ENCODE data around the gene LDLRAD4.

LDLRAD4 gene

GRCh38 chr18:13233787-13234783 is 15.5 kb downstream of the LDLRAD4 start:
- Histone ChIP-seq H2BK12ac (ENCODE audit: low read length) (peak overlapping the region; percentile 67), H3K14ac (ENCODE audit: low read length) (no peak overlapping the region), H2AFZ (ENCODE audit: low read length) (no peak overlapping the region), H2BK120ac (ENCODE audit: low read depth, low read length) (peak overlapping the region; percentile 18), H3K18ac (ENCODE audit: low read length) (peak overlapping the region; percentile 77), H3K23ac (ENCODE audit: low read depth, low read length, poor library complexity) (peak overlapping the region; percentile 82), H3K4me3 (ENCODE audit: low read length in 2 of 2) (no peak overlapping the region), H3K9ac (ENCODE audit: low read depth, low read length, poor library complexity) (peak overlapping the region; percentile 9), H3K9me3 (replicated peaks in 1 of 2; ENCODE audit: control insufficient read depth in 2 of 2, insufficient read depth in 1 of 2, low read depth in 1 of 2, low read length in 2 of 2) (no peaks in the 10 kb centered on the region), H3K4ac (ENCODE audit: low read length) (no peak overlapping the region), H4K8ac (ENCODE audit: low read depth, low read length) (no peak overlapping the region), H3K27me3 (ENCODE audit: control insufficient read depth in 3 of 3, insufficient read depth in 3 of 3, low read depth in 1 of 3, low read length in 3 of 3) (no peaks in the 10 kb centered on the region), H3K4me2 (ENCODE audit: insufficient read depth, low read length, poor library complexity, severe bottlenecking) (no peak overlapping the region), H2AK5ac (ENCODE audit: low read depth, low read length) (peak overlapping the region; percentile 71), H3K79me1 (ENCODE audit: low read depth, low read length) (no peaks in the 10 kb centered on the region), H2BK15ac (ENCODE audit: low read length) (no peak overlapping the region), H3K4me1 (ENCODE audit: control insufficient read depth in 2 of 2, insufficient read depth in 1 of 2, low read depth in 1 of 2, low read length in 2 of 2) (peaks cover 0 to 18% of the 10 kb centered on the region in 2 donors), H2BK5ac (ENCODE audit: low read length) (peak overlapping the region; percentile 45), H3K36me3 (replicated peaks in 1 of 2; ENCODE audit: control insufficient read depth in 2 of 2, insufficient read depth in 2 of 2, low read length in 2 of 2) (no peaks in the 10 kb centered on the region), H4K91ac (ENCODE audit: low read depth, low read length, poor library complexity) (no peak overlapping the region), H3K27ac (replicated peaks; ENCODE audit: low read length) (no peak overlapping the region)
- no CpG with 5 or more reads among the region's 23 CpGs for WGBS, 2 donors (ENCODE audit: extremely low coverage in 2 of 2, insufficient read length in 2 of 2, insufficient replicate concordance in 1 of 2)
- DNase-seq (ENCODE audit: low spot score), result no peak

- no peak overlapping the region for H3K9ac ChIP-seq (ENCODE audit: low read depth, low read length, poor library complexity)
- no peak overlapping the region for H2BK120ac ChIP-seq (ENCODE audit: low read depth, low read length)
- no peak overlapping the region for H2AK5ac ChIP-seq (ENCODE audit: low read depth, low read length)
- DNase-seq (ENCODE audit: low spot score), result no peak
- no peaks in the 10 kb centered on the region for H3K79me1 ChIP-seq (ENCODE audit: low read depth, low read length)
- no peak overlapping the region for H2AFZ ChIP-seq (ENCODE audit: low read length)
- no peak overlapping the region for H2BK12ac ChIP-seq (ENCODE audit: low read length)
- H3K14ac ChIP-seq (ENCODE audit: low read length), result no peak overlapping the region
- H3K36me3 ChIP-seq (replicated peaks in 1 of 2; ENCODE audit: control insufficient read depth in 2 of 2, insufficient read depth in 2 of 2, low read length in 2 of 2), result no peaks in the 10 kb centered on the region
- no peak overlapping the region for H2BK15ac ChIP-seq (ENCODE audit: low read length)
- WGBS, 2 donors (ENCODE audit: extremely low coverage in 2 of 2, insufficient read length in 2 of 2, insufficient replicate concordance in 1 of 2), result no CpG with 5 or more reads among the region's 6 CpGs
- no peak overlapping the region for H3K23ac ChIP-seq (ENCODE audit: low read depth, low read length, poor library complexity)
- no peak overlapping the region for H3K4ac ChIP-seq (ENCODE audit: low read length)
- H3K27me3 ChIP-seq (ENCODE audit: control insufficient read depth in 3 of 3, insufficient read depth in 3 of 3, low read depth in 1 of 3, low read length in 3 of 3), result no peaks in the 10 kb centered on the region
- H2BK5ac ChIP-seq (ENCODE audit: low read length), result no peak overlapping the region
- H3K4me2 ChIP-seq (ENCODE audit: insufficient read depth, low read length, poor library complexity, severe bottlenecking), result no peak overlapping the region
- H3K9me3 ChIP-seq (replicated peaks in 1 of 2; ENCODE audit: control insufficient read depth in 2 of 2, insufficient read depth in 1 of 2, low read depth in 1 of 2, low read length in 2 of 2), result peaks cover 0 to 2% of the 10 kb centered on the region in 2 donors
- no peak overlapping the region for H4K91ac ChIP-seq (ENCODE audit: low read depth, low read length, poor library complexity)
- H4K8ac ChIP-seq (ENCODE audit: low read depth, low read length), result no peak overlapping the region
- no peak overlapping the region for H3K18ac ChIP-seq (ENCODE audit: low read length)
- no peak overlapping the region for H3K4me3 ChIP-seq (ENCODE audit: low read length in 2 of 2)
- H3K27ac ChIP-seq (replicated peaks; ENCODE audit: low read length), result no peak overlapping the region
- peaks cover 0 to 26% of the 10 kb centered on the region in 2 donors for H3K4me1 ChIP-seq (ENCODE audit: control insufficient read depth in 2 of 2, insufficient read depth in 1 of 2, low read depth in 1 of 2, low read length in 2 of 2)
Observed at GRCh38 chr18:13235421-13235831, 16.9 kb downstream of the LDLRAD4 start.

- H3K9me3 ChIP-seq (replicated peaks in 1 of 2; ENCODE audit: control insufficient read depth in 2 of 2, insufficient read depth in 1 of 2, low read depth in 1 of 2, low read length in 2 of 2), result peaks cover 0 to 3% of the 10 kb centered on the region in 2 donors
- H2BK12ac ChIP-seq (ENCODE audit: low read length), result no peak overlapping the region
- H3K4me1 ChIP-seq (ENCODE audit: control insufficient read depth in 2 of 2, insufficient read depth in 1 of 2, low read depth in 1 of 2, low read length in 2 of 2), result peaks cover 0 to 27% of the 10 kb centered on the region in 2 donors
- H4K91ac ChIP-seq (ENCODE audit: low read depth, low read length, poor library complexity), result no peak overlapping the region
- H3K9ac ChIP-seq (ENCODE audit: low read depth, low read length, poor library complexity), result no peak overlapping the region
- H3K23ac ChIP-seq (ENCODE audit: low read depth, low read length, poor library complexity), result no peak overlapping the region
- no peak overlapping the region for H2BK120ac ChIP-seq (ENCODE audit: low read depth, low read length)
- H3K4ac ChIP-seq (ENCODE audit: low read length), result no peak overlapping the region
- no peak overlapping the region for H3K4me3 ChIP-seq (ENCODE audit: low read length in 2 of 2)
- no peak overlapping the region for H2BK5ac ChIP-seq (ENCODE audit: low read length)
- no peaks in the 10 kb centered on the region for H3K27me3 ChIP-seq (ENCODE audit: control insufficient read depth in 3 of 3, insufficient read depth in 3 of 3, low read depth in 1 of 3, low read length in 3 of 3)
- WGBS, 2 donors (ENCODE audit: extremely low coverage in 2 of 2, insufficient read length in 2 of 2, insufficient replicate concordance in 1 of 2), result no CpG with 5 or more reads among the region's 8 CpGs
- no peak overlapping the region for H3K14ac ChIP-seq (ENCODE audit: low read length)
- H3K18ac ChIP-seq (ENCODE audit: low read length), result no peak overlapping the region
- H2BK15ac ChIP-seq (ENCODE audit: low read length), result no peak overlapping the region
- H4K8ac ChIP-seq (ENCODE audit: low read depth, low read length), result no peak overlapping the region
- H3K79me1 ChIP-seq (ENCODE audit: low read depth, low read length), result no peaks in the 10 kb centered on the region
- H2AFZ ChIP-seq (ENCODE audit: low read length), result no peak overlapping the region
- H3K4me2 ChIP-seq (ENCODE audit: insufficient read depth, low read length, poor library complexity, severe bottlenecking), result no peak overlapping the region
- H3K36me3 ChIP-seq (replicated peaks in 1 of 2; ENCODE audit: control insufficient read depth in 2 of 2, insufficient read depth in 2 of 2, low read length in 2 of 2), result no peaks in the 10 kb centered on the region
- H3K27ac ChIP-seq (replicated peaks; ENCODE audit: low read length), result no peak overlapping the region
- no peak overlapping the region for H2AK5ac ChIP-seq (ENCODE audit: low read depth, low read length)
- DNase-seq (ENCODE audit: low spot score), result no peak
Observed at GRCh38 chr18:13235981-13236380, 17.4 kb downstream of the LDLRAD4 start.

DNA sequence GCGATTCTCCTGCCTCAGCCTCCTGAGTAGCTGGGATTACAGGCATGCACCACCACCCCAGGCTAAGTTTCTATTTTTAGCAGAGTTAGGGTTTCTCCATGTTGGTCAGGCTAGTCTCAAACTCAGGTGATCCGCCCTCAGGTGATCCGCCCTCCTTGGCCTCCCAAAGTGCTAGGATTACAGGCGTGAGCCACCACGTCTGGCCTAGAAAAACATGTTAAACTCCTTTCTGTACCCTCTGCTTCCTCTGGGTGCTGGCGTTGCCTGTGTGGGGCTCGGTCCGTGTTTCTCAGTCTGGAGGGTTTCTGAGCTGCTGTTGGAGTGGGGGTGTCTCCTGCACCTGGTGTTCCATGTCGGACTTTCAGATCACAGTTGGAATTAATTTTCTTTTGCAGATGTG is 17.9 kb downstream of the LDLRAD4 start:
- no peak overlapping the region for H2BK15ac ChIP-seq (ENCODE audit: low read length)
- H2BK120ac ChIP-seq (ENCODE audit: low read depth, low read length), result peak overlapping the region; percentile 10
- no peak overlapping the region for H2BK5ac ChIP-seq (ENCODE audit: low read length)
- H3K79me1 ChIP-seq (ENCODE audit: low read depth, low read length), result no peaks in the 10 kb centered on the region
- H3K14ac ChIP-seq (ENCODE audit: low read length), result no peak overlapping the region
- DNase-seq (ENCODE audit: low spot score), result no peak
- H3K4ac ChIP-seq (ENCODE audit: low read length), result no peak overlapping the region
- no peaks in the 10 kb centered on the region for H3K27me3 ChIP-seq (ENCODE audit: control insufficient read depth in 3 of 3, insufficient read depth in 3 of 3, low read depth in 1 of 3, low read length in 3 of 3)
- no peak overlapping the region for H3K4me3 ChIP-seq (ENCODE audit: low read length in 2 of 2)
- peaks cover 0 to 28% of the 10 kb centered on the region in 2 donors for H3K4me1 ChIP-seq (ENCODE audit: control insufficient read depth in 2 of 2, insufficient read depth in 1 of 2, low read depth in 1 of 2, low read length in 2 of 2)
- no peak overlapping the region for H3K18ac ChIP-seq (ENCODE audit: low read length)
- H2BK12ac ChIP-seq (ENCODE audit: low read length), result no peak overlapping the region
- H3K9me3 ChIP-seq (replicated peaks in 1 of 2; ENCODE audit: control insufficient read depth in 2 of 2, insufficient read depth in 1 of 2, low read depth in 1 of 2, low read length in 2 of 2), result peaks cover 0 to 4% of the 10 kb centered on the region in 2 donors
- no peak overlapping the region for H2AK5ac ChIP-seq (ENCODE audit: low read depth, low read length)
- WGBS, 2 donors (ENCODE audit: extremely low coverage in 2 of 2, insufficient read length in 2 of 2, insufficient replicate concordance in 1 of 2), result no CpG with 5 or more reads among the region's 9 CpGs
- no peak overlapping the region for H4K8ac ChIP-seq (ENCODE audit: low read depth, low read length)
- no peaks in the 10 kb centered on the region for H3K36me3 ChIP-seq (replicated peaks in 1 of 2; ENCODE audit: control insufficient read depth in 2 of 2, insufficient read depth in 2 of 2, low read length in 2 of 2)
- no peak overlapping the region for H3K4me2 ChIP-seq (ENCODE audit: insufficient read depth, low read length, poor library complexity, severe bottlenecking)
- H2AFZ ChIP-seq (ENCODE audit: low read length), result no peak overlapping the region
- no peak overlapping the region for H3K9ac ChIP-seq (ENCODE audit: low read depth, low read length, poor library complexity)
- H4K91ac ChIP-seq (ENCODE audit: low read depth, low read length, poor library complexity), result no peak overlapping the region
- no peak overlapping the region for H3K27ac ChIP-seq (replicated peaks; ENCODE audit: low read length)
- no peak overlapping the region for H3K23ac ChIP-seq (ENCODE audit: low read depth, low read length, poor library complexity)
